Sigmoid colon (tissue), 4 donors: ENCODE data around the gene POU2F3.

Experiments
- CTCF ChIP-seq, 4 experiments: fragments of 450-650 bp in 3 of 4; fragments of 200-600 bp in 1 of 4; IDR thresholded peaks; one replicate each; pipeline ENCODE4 v1.5.1; 2016 to 2019; ENCODE audit warnings: antibody characterized with exemption in 4 of 4, mild to moderate bottlenecking in 3 of 4, moderate library complexity in 2 of 4
- EP300 ChIP-seq, 4 donors: sonication (generic); formaldehyde crosslinking; IDR thresholded peaks; one replicate each; pipeline ENCODE4 v1.6.1; 2017; ENCODE audit warnings: antibody characterized with exemption in 4 of 4
- POLR2A ChIP-seq, 2 donors: fragments of 450-650 bp; IDR thresholded peaks; one replicate each; pipeline ENCODE4 v1.6.1; 2016; ENCODE audit warnings: antibody characterized with exemption in 2 of 2, mild to moderate bottlenecking in 2 of 2, moderate library complexity in 2 of 2

GRCh38 chr11:120358729-120359128 is 118.8 kb downstream of the POU2F3 start:
- TF ChIP-seq POLR2A (IDR thresholded peaks at IDR 0.05) (no peak), CTCF (IDR thresholded peaks at IDR 0.05) (no peak), EP300 (IDR thresholded peaks at IDR 0.05) (no peak)
